SKM-1 treated with dmso at 0.1 percent for 144 hours (cell line): ENCODE measurements around the gene IGFALS.
"Not testable (repeated sequence)": the region's sequence is repeated elsewhere in the genome, so short reads cannot be mapped to it uniquely, and the experiment has no call there.

ENCODE experiments used
- DNase-seq: peaks from one replicate; lab custom pipeline; 2025; ENCODE audit not compliant: unreplicated experiment; lab: John Stamatoyannopoulos, UW

The IGFALS gene

GRCh38 chr16:1818204-1818872, 24.8 kb upstream of the IGFALS start:
- DNase-seq, result no peak

- no peak for DNase-seq
These were observed 24.2 kb upstream of the IGFALS start for GRCh38 chr16:1817716-1818115.

- no peak for DNase-seq
These were observed 23.7 kb upstream of the IGFALS start for GRCh38 chr16:1817276-1817589.

GRCh38 chr16:1816396-1817275, 23.1 kb upstream of the IGFALS start:
- DNase-seq, result no peak

GRCh38 chr16:1815461-1815860, 22.0 kb upstream of the IGFALS start:
- DNase-seq, result no peak

- DNase-seq, result no peak
These were observed 19.2 kb upstream of the IGFALS start for GRCh38 chr16:1812732-1813163.

- no peak for DNase-seq
These were observed 17.0 kb upstream of the IGFALS start for GRCh38 chr16:1810536-1810935.

- DNase-seq, result no peak
These were observed 16.6 kb upstream of the IGFALS start for GRCh38 chr16:1810106-1810505.

- no peak for DNase-seq
These were observed 15.8 kb upstream of the IGFALS start for GRCh38 chr16:1809281-1809801.

- no peak for DNase-seq
These were observed 15.2 kb upstream of the IGFALS start for GRCh38 chr16:1808691-1809090.

- DNase-seq, result no peak
These were observed 14.1 kb upstream of the IGFALS start for GRCh38 chr16:1807626-1808025.

- DNase-seq, result no peak
These were observed 7.2 kb upstream of the IGFALS start for GRCh38 chr16:1800701-1801100.

GRCh38 chr16:1799263-1799662, 5.8 kb upstream of the IGFALS start:
- DNase-seq, result not testable (repeated sequence)

- no peak for DNase-seq
These were observed 1.6 kb upstream of the IGFALS start for GRCh38 chr16:1794908-1795666.

GRCh38 chr16:1794221-1794871, 841 bp upstream of the IGFALS start:
- no peak for DNase-seq

GRCh38 chr16:1792836-1793577, 498 bp downstream of the IGFALS start:
- no peak for DNase-seq

- DNase-seq, result no peak
These were observed 1.3 kb downstream of the IGFALS start for GRCh38 chr16:1791943-1792812.

GRCh38 chr16:1791256-1791942, 2.1 kb downstream of the IGFALS start:
- DNase-seq, result no peak
